ENCODE data around the gene C3. TPM values are rescaled to one million over a fixed set of nuclear protein-coding genes. Genes with fewer than 3 reads are reported as not detected.
A peak's percentile ranks its signal among the peaks of the same experiment; 100 is the strongest.

The C3 gene
- total and polyA plus RNA-seq, 8 donors: 67.7 to 3,753 (median 596) TPM

GRCh38 chr19:6760606-6761005 lies 40.2 kb upstream of the C3 start:
- Histone ChIP-seq H3K4me1 (peaks cover 0 to 7% (median 7%) of the 10 kb centered on the region in 3 donors), H3K27me3 (no peaks in the 10 kb centered on the region), H3K36me3 (peaks cover 0 to 6% (median 4%) of the 10 kb centered on the region in 3 donors), H3K27ac (no peak overlapping the region), H3K4me3 (no peak overlapping the region), H3K9me3 (no peaks in the 10 kb centered on the region)
- WGBS, 2 donors: 97 to 99% methylated on average over 17 of the region's 17 CpGs
- no peak for ATAC-seq
- no peak for DNase-seq
- TF ChIP-seq CTCF (IDR thresholded peaks at IDR 0.05): no peak
- intact Hi-C loops (cut with DNase I): no loop called here
- FAIRE-seq: no peak

- TF ChIP-seq CTCF (IDR thresholded peaks at IDR 0.05): no peak
- FAIRE-seq (no peak), ATAC-seq (no peak), DNase-seq (peak in 1 of 6 donors; percentile 59)
- Histone ChIP-seq H3K4me1 (no peaks in the 10 kb centered on the region), H3K27ac (no peak overlapping the region), H3K9me3 (no peaks in the 10 kb centered on the region), H3K4me3 (no peak overlapping the region), H3K27me3 (no peaks in the 10 kb centered on the region), H3K36me3 (peaks cover 0 to 22% (median 10%) of the 10 kb centered on the region in 3 donors)
- intact Hi-C loops (cut with DNase I): no loop called here
- 86 to 91% methylated on average over 23 of the region's 23 CpGs for WGBS, 2 donors
These were observed 34.4 kb upstream of the C3 start for GRCh38 chr19:6754653-6755463.

- ATAC-seq (no peak), DNase-seq (peak in 1 of 6 donors; percentile 75), FAIRE-seq (no peak)
- no peaks in the 10 kb centered on the region for H3K4me1 ChIP-seq
- intact Hi-C loops (cut with DNase I): no loop called here
- no peak overlapping the region for H3K27ac ChIP-seq
- peaks cover 0 to 30% (median 6%) of the 10 kb centered on the region in 3 donors for H3K36me3 ChIP-seq
- no peaks in the 10 kb centered on the region for H3K27me3 ChIP-seq
- no peaks in the 10 kb centered on the region for H3K9me3 ChIP-seq
- no peak overlapping the region for H3K4me3 ChIP-seq
- no peak for TF ChIP-seq CTCF (IDR thresholded peaks at IDR 0.05)
- WGBS, 2 donors: 95 to 96% methylated on average over 22 of the region's 22 CpGs
These were observed 33.7 kb upstream of the C3 start for GRCh38 chr19:6754136-6754535.

GRCh38 chr19:6753178-6754031 lies 33.0 kb upstream of the C3 start:
- TF ChIP-seq CTCF (IDR thresholded peaks at IDR 0.05): no peak
- intact Hi-C loops (cut with DNase I): no loop called here
- DNase-seq (peak in 5 of 6 donors; percentile 29 to 80 (median 72)), FAIRE-seq (no peak), ATAC-seq (peak; percentile 67 to 89 (median 70))
- no peaks in the 10 kb centered on the region for H3K27me3 ChIP-seq
- H3K4me3 ChIP-seq: peak overlapping the region in 2 of 4 donors; percentile 2 to 15
- H3K27ac ChIP-seq: peak overlapping the region in 1 of 4 donors; percentile 54
- peaks cover 0 to 32% (median 4%) of the 10 kb centered on the region in 3 donors for H3K36me3 ChIP-seq
- no peaks in the 10 kb centered on the region for H3K4me1 ChIP-seq
- H3K9me3 ChIP-seq: no peaks in the 10 kb centered on the region
- 62 to 64% methylated on average over 50 of the region's 50 CpGs for WGBS, 2 donors

Measured in pancreas (tissue), 10 donors.